CD4-positive, alpha-beta T cell treated with Interleukin-6 at 100 ng/mL for 8 hours (primary cell): ENCODE results near the gene TMEFF2.
A peak's percentile ranks its signal among the peaks of the same experiment; 100 is the strongest.

Experiments used
- DNase-seq: peaks from one replicate; pipeline ENCODE4 v3.0.0-alpha.2; 2020; ENCODE audit warnings: mixed read lengths, low spot score

TMEFF2 gene

GRCh38 chr2:192194866-192195547 lies at the start of gene TMEFF2:
Gene TMEFF2, minus strand, starts transcription at chr2:192194933. Its CDS starts 409 bp downstream, at chr2:192194524.
- peak; percentile 31 for DNase-seq

GRCh38 chr2:192243488-192243887 lies 48.8 kb upstream of the TMEFF2 start:
- no peak for DNase-seq

- no peak for DNase-seq
Observed at GRCh38 chr2:192236136-192236535, 41.4 kb upstream of the TMEFF2 start.

- no peak for DNase-seq
Observed at GRCh38 chr2:192230889-192231453, 36.2 kb upstream of the TMEFF2 start.

GRCh38 chr2:192228685-192229084 lies 34.0 kb upstream of the TMEFF2 start:
- no peak for DNase-seq

GRCh38 chr2:192218970-192219369 lies 24.2 kb upstream of the TMEFF2 start:
- no peak for DNase-seq

- no peak for DNase-seq
Observed at GRCh38 chr2:192218377-192218776, 23.6 kb upstream of the TMEFF2 start.

- DNase-seq, result no peak
Observed at GRCh38 chr2:192216336-192216735, 21.6 kb upstream of the TMEFF2 start.

- DNase-seq, result no peak
Observed at GRCh38 chr2:192215096-192215877, 20.6 kb upstream of the TMEFF2 start.

GRCh38 chr2:192208848-192209247 lies 14.1 kb upstream of the TMEFF2 start:
- no peak for DNase-seq

GRCh38 chr2:192206399-192206798 lies 11.7 kb upstream of the TMEFF2 start:
- DNase-seq, result no peak

GRCh38 chr2:192203876-192204275 lies 9.1 kb upstream of the TMEFF2 start:
- no peak for DNase-seq

- DNase-seq, result no peak
Observed at GRCh38 chr2:192202373-192202772, 7.6 kb upstream of the TMEFF2 start.

- DNase-seq, result no peak
Observed at GRCh38 chr2:192201116-192201515, 6.4 kb upstream of the TMEFF2 start.

- DNase-seq, result no peak
Observed at GRCh38 chr2:192197357-192197756, 2.6 kb upstream of the TMEFF2 start.

- DNase-seq, result no peak
Observed at GRCh38 chr2:192196421-192197194, 1.9 kb upstream of the TMEFF2 start.

- no peak for DNase-seq
Observed at GRCh38 chr2:192195548-192196418, 1.1 kb upstream of the TMEFF2 start.

GRCh38 chr2:192194265-192194865 lies 368 bp downstream of the TMEFF2 start:
- DNase-seq, result no peak

GRCh38 chr2:192190474-192190873 lies 4.3 kb downstream of the TMEFF2 start:
- no peak for DNase-seq

- DNase-seq, result no peak
Observed at GRCh38 chr2:192186806-192187205, 7.9 kb downstream of the TMEFF2 start.

GRCh38 chr2:192184349-192184748 lies 10.4 kb downstream of the TMEFF2 start:
- no peak for DNase-seq
